A549 (cell line): ENCODE measurements around the gene TRIM73. TPM values are rescaled to one million over a fixed set of nuclear protein-coding genes. Genes with fewer than 3 reads are reported as not detected.
"Not testable (repeated sequence)": the region's sequence is repeated elsewhere in the genome, so short reads cannot be mapped to it uniquely, and the experiment has no call there.

Experiments
- ATAC-seq, 2 experiments: fragments of 200-7000 bp in 1 of 2; fragments of >200 bp in 1 of 2; cut with Nextera tagmentation in 1 of 2; cut with Tn5 transposase in 1 of 2; 3 replicates each; pipeline versions ENCODE4 v1.8.0 to v1.9.1; 2018 to 2020; ENCODE audit warnings: mild to moderate bottlenecking in 1 of 2, moderate library complexity in 1 of 2
- CTCF ChIA-PET: fragments of 300-600 bp; sonication (Branson Sonifier 250); formaldehyde crosslinking; extraction: SDS; loops from one replicate; lab custom pipeline; 2021; ENCODE audit warnings: antibody characterized with exemption, inconsistent platforms; lab: Yijun Ruan, JAX
- POLR2A ChIA-PET: fragments of 350-600 bp; formaldehyde crosslinking; extraction: SDS; loops from one replicate; lab custom pipeline; 2021; ENCODE audit warnings: antibody characterized with exemption, inconsistent platforms; lab: Yijun Ruan, JAX
- DNase-seq, 2 experiments: peaks; one replicate each; pipeline versions ENCODE4 v3.0.0 to v3.0.0-alpha.2; 2011 to 2016; ENCODE audit warnings: low read depth in 1 of 2, low spot score in 1 of 2
- FAIRE-seq: peaks from 2 replicates; lab custom pipeline; 2011; peaks lifted over from hg19 to GRCh38; lab: Jason Lieb, UNC
- H3K27ac ChIP-seq, 2 experiments: fragments of >200 bp; sonication (Bioruptor Twin); formaldehyde crosslinking; 3 replicates each; pipeline ENCODE4 v1.5.1; 2016 to 2017
- H3K4me1 ChIP-seq: fragments of >200 bp; sonication (Bioruptor Twin); formaldehyde crosslinking; 3 replicates; pipeline ENCODE4 v1.6.1; 2016
- H3K4me2 ChIP-seq: fragments of >200 bp; sonication (Bioruptor Twin); formaldehyde crosslinking; 3 replicates; pipeline ENCODE4 v1.6.1; 2016
- H3K4me3 ChIP-seq: fragments of >200 bp; sonication (Bioruptor Twin); formaldehyde crosslinking; 3 replicates; pipeline ENCODE4 v1.5.1; 2016
- H3K9me3 ChIP-seq: fragments of >200 bp; sonication (Bioruptor Twin); formaldehyde crosslinking; 3 replicates; pipeline ENCODE4 v1.6.1; 2016
- WGBS: methylation state at CpG from one replicate; pipeline ENCODE4 v1.1.6; 2017; ENCODE audit errors: missing lambda C conversion rate; 5-methylcytosine and 5-hydroxymethylcytosine counted together
- polyA plus RNA-seq, 4 experiments: library from polyadenylated mRNA; depleted of rRNA in 3 of 4; stranded (reverse); fragments of >200 nt; fragmentation: RNase III in 1 of 4; extraction: RNeasy Plus Mini Kit Qiagen cat#74134 plus additional on column Dnase treatment in 1 of 4; gene quantifications; 2 replicates in 3 of 4; 3 replicates in 1 of 4; pipeline ENCODE4 v1.2.3, GENCODE V29; 2011 to 2017

The TRIM73 gene
- polyA plus RNA-seq, 2 of the 4 experiments (the other 2 are of a cell fraction): 0.63 to 2.5 TPM

GRCh38 chr7:75415829-75416373, 20.5 kb downstream of the TRIM73 start:
- DNase-seq, H3K9me3 ChIP-seq, CTCF ChIA-PET, H3K4me1 ChIP-seq, H3K27ac ChIP-seq, POLR2A ChIA-PET, H3K4me3 ChIP-seq, H3K4me2 ChIP-seq, ATAC-seq, FAIRE-seq: not testable (repeated sequence)
- 74% methylated on average over 10 of the region's 27 CpGs for WGBS

- H3K4me3 ChIP-seq, H3K4me2 ChIP-seq, H3K27ac ChIP-seq, H3K4me1 ChIP-seq, DNase-seq, ATAC-seq, POLR2A ChIA-PET, H3K9me3 ChIP-seq, FAIRE-seq, CTCF ChIA-PET: not testable (repeated sequence)
- 90% methylated on average over 8 of the region's 9 CpGs for WGBS
Observed at GRCh38 chr7:75416787-75417186, 21.4 kb downstream of the TRIM73 start.

- POLR2A ChIA-PET, H3K4me3 ChIP-seq, CTCF ChIA-PET, H3K27ac ChIP-seq, DNase-seq, H3K4me1 ChIP-seq, H3K9me3 ChIP-seq, FAIRE-seq, H3K4me2 ChIP-seq: not testable (repeated sequence)
- WGBS: 96% methylated on average over 10 of the region's 20 CpGs
- ATAC-seq: peak; percentile 58 to 75
Observed at GRCh38 chr7:75418292-75418858, 22.9 kb downstream of the TRIM73 start.

- H3K4me3 ChIP-seq, POLR2A ChIA-PET, H3K27ac ChIP-seq, H3K4me1 ChIP-seq, H3K4me2 ChIP-seq, FAIRE-seq, CTCF ChIA-PET, H3K9me3 ChIP-seq: not testable (repeated sequence)
- WGBS: 91% methylated on average over 11 of the region's 13 CpGs
- DNase-seq: peak in 1 of 2 experiments; percentile 4
- ATAC-seq: peak in 1 of 2 experiments; percentile 22; a peak in 3 of 6 replicates
Observed at GRCh38 chr7:75419210-75419609, 23.8 kb downstream of the TRIM73 start.

GRCh38 chr7:75419693-75420092, 24.3 kb downstream of the TRIM73 start:
- FAIRE-seq, DNase-seq, CTCF ChIA-PET, ATAC-seq, POLR2A ChIA-PET, H3K4me1 ChIP-seq, H3K4me2 ChIP-seq, H3K4me3 ChIP-seq, H3K9me3 ChIP-seq, H3K27ac ChIP-seq: not testable (repeated sequence)
- 93% methylated on average over 9 of the region's 13 CpGs for WGBS

GRCh38 chr7:75420152-75420551, 24.7 kb downstream of the TRIM73 start:
- FAIRE-seq, DNase-seq, POLR2A ChIA-PET, H3K4me2 ChIP-seq, H3K9me3 ChIP-seq, H3K27ac ChIP-seq, H3K4me3 ChIP-seq, H3K4me1 ChIP-seq, ATAC-seq: not testable (repeated sequence)
- 92% methylated on average over 7 of the region's 13 CpGs for WGBS
- CTCF ChIA-PET: interaction anchor here (0.5 kb wide), 1 partner anchor 111 kb away, joined by 3 read pairs; no protein-coding TSS in a partner anchor

GRCh38 chr7:75421798-75422710, 26.6 kb downstream of the TRIM73 start:
- H3K4me2 ChIP-seq, H3K4me3 ChIP-seq: not testable (repeated sequence)
- WGBS: 94% methylated on average over 34 of the region's 50 CpGs

GRCh38 chr7:75423481-75423880, 28.1 kb downstream of the TRIM73 start:
- H3K4me1 ChIP-seq, ATAC-seq, H3K9me3 ChIP-seq, DNase-seq, H3K4me3 ChIP-seq, CTCF ChIA-PET, H3K4me2 ChIP-seq, POLR2A ChIA-PET, H3K27ac ChIP-seq, FAIRE-seq: not testable (repeated sequence)
- WGBS: 90% methylated on average over 11 of the region's 15 CpGs

More at GRCh38 chr7:75421798-75422710, 26.6 kb downstream of the TRIM73 start:
- FAIRE-seq, H3K9me3 ChIP-seq, H3K27ac ChIP-seq, CTCF ChIA-PET, H3K4me1 ChIP-seq, POLR2A ChIA-PET, ATAC-seq, DNase-seq: not testable (repeated sequence)

- H3K9me3 ChIP-seq, CTCF ChIA-PET, FAIRE-seq, H3K4me1 ChIP-seq, H3K4me2 ChIP-seq, ATAC-seq, H3K27ac ChIP-seq, DNase-seq, POLR2A ChIA-PET, H3K4me3 ChIP-seq: not testable (repeated sequence)
- 97% methylated on average over 4 of the region's 4 CpGs for WGBS
Observed at GRCh38 chr7:75439000-75439399, 43.6 kb downstream of the TRIM73 start.

- Histone ChIP-seq H3K4me3 (peak overlapping the region; percentile 71), H3K27ac (peak overlapping the region; percentile 59 to 85; a peak in 5 of 6 replicates), H3K4me2 (peak overlapping the region; percentile 64)
- CTCF ChIA-PET, POLR2A ChIA-PET, FAIRE-seq, DNase-seq, H3K4me1 ChIP-seq, H3K9me3 ChIP-seq: not testable (repeated sequence)
- 0% methylated on average over 3 of the region's 37 CpGs for WGBS
- peak; percentile 71; a peak in 5 of 6 replicates for ATAC-seq
Observed at GRCh38 chr7:75442101-75442464, 46.7 kb downstream of the TRIM73 start.
